Middle frontal gyrus (tissue), 1 donor: ENCODE measurements around the gene FHL5.
"Not testable (repeated sequence)": the region's sequence is repeated elsewhere in the genome, so short reads cannot be mapped to it uniquely, and the experiment has no call there.

Experiments used
- DNase-seq: peaks from one replicate; pipeline ENCODE4 v3.0.0-alpha.2; 2015; ENCODE audit warnings: low spot score; ENCODE audit errors: extremely low spot score

FHL5 gene, protein sequence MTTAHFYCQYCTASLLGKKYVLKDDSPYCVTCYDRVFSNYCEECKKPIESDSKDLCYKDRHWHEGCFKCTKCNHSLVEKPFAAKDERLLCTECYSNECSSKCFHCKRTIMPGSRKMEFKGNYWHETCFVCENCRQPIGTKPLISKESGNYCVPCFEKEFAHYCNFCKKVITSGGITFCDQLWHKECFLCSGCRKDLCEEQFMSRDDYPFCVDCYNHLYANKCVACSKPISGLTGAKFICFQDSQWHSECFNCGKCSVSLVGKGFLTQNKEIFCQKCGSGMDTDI

DNA sequence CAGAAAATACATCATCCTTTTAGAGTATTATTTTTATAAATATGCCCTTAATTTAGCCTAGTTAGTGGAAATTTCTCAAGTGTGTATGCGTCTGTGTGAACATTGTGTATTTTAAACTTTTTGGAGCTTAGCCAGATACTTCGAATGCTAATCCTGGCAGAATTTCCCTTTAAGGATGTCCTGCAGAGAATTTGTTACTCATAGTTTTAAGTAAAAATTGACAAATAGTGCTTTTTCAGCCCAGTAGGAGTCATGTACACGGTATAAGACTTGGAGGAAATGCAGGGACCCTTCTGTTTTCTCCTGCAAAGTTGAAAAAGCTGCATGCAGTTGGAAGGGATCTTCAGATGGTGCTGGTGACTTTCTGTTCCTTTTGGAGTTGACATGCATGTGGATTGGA is at the start of gene FHL5:
FHL5 (plus strand) TSS at position 243 of the 400 bp plus-strand sequence. CDS start 40,486 bp downstream, outside the sequence.
- DNase-seq, result no peak

DNA sequence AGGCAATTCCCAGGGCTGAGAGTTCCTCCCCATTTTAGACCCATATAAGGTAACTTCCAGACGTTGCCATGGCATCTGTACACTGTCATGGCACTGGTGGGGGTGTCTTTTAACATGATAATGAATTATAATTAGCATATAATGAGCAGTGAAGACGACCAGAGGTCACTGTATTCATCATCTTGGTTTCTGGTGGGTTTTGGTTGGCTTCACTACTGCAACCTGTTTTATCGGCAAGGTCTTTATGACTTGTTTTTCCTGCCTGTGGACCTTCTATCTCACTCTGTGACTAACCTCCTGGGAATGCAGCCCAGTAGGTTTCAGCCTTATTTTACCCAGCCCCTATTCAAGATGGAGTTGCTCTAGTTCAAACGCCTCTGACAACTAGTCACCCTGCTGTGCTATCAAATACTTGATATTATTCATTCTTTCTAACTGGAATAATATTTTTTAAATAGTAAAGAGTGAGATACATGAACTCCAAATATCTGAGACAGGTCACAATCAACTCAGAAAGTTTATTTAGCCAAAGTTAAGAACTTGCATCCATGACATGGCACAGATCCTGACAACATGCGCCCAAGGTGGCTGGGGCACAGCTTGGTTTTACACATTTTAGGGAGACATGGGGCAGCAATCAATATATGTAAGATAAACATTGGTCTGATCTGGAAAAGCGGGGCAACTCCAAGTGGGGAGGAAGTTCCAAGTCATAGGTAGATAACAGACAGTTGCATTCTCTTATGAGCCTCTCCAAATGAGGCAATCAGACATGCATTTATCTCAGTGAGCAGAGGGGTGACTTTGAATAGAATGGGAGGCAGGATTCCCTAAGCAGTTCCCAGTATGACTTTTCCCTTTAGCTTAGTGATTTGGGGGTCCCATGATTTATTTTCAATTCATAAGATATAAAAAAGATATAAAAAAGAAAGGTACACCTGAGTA is 42.5 kb upstream of the FHL5 start:
- no peak for DNase-seq

DNA sequence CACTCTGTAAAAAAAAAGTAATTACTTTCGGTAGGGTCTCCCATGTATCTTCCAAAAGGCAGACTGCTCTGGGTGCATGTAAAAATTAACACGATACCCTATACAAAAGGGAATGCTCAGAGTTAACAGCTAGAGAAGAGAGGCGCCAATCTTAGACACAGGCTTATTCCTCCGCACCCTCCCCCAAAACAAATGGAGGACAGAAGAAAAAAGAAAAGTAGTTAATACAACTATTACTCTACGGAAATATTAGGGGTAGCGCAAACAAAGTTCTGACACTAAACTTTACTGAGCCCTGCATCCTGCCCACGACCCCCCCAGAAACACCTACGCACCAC is 41.7 kb upstream of the FHL5 start:
- DNase-seq, result no peak

DNA sequence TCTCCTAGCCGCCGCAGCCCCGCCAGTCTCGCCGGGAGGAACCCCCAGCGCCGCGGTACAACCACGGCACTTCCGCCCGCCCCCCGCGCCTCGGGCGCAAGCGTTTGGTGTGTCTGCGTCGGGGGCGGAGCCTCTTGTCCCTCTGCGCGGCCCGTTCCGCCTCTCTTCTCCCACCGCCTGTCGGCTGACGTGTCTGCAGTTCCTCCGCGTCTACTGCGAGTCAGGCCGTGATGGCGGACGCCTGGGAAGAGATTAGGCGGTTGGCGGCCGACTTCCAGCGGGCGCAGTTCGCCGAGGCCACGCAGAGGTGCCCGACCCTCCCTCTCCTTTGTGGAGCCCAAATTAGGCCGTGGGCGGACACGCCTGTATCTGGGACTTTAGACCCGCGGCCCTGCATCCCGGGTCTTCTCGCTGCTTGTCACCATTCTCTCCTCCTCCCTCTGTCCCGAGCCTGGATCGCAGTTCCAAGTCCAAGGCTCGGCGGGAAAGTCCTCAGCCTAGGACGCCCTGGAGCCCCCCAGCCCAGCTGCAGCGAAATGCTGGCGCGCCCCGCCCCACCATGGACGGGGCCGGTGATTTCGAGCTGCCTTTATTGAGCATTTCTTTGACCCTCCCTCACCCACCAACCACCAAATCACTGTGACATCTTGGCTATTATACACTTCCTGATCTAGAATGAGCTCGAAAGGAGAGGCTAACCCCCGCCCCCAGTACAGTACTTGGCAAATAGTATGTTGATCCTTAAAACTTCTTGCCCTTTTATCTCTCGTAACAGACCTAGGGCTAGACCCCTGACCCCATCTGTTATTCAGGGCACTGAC is 41.1 kb upstream of the FHL5 start, which contains the start of gene UFL1:
UFL1 (plus strand) TSS at position 163 of the 821 bp plus-strand sequence; CDS start at position 231, 68 bp downstream.
- DNase-seq, result peak; percentile 95

DNA sequence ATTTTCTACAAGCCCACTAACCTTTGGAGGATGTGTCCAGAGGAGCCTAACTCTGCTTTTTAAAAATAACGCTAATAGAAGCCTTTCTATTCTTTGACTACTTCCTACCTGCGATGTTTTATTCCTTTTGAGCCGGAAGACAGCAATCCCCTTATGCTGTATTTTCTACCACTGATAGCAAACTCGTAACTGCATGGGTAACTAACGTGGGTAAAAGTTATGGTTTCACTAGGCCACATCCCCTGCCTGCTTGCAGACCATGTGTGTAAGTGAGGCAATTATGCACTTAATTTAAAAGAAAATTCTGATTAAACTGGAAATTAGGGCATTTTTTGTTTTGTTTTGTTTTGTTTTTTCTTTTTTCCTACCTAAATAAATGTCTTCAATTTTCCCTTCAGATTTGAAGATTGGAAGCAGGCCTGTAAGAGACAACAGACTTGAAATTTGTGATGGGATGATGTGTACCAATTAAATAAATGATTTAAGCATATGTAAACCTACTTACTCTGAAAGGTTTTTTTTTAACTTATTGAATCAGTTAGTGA is 40.4 kb upstream of the FHL5 start:
- no peak for DNase-seq

DNA sequence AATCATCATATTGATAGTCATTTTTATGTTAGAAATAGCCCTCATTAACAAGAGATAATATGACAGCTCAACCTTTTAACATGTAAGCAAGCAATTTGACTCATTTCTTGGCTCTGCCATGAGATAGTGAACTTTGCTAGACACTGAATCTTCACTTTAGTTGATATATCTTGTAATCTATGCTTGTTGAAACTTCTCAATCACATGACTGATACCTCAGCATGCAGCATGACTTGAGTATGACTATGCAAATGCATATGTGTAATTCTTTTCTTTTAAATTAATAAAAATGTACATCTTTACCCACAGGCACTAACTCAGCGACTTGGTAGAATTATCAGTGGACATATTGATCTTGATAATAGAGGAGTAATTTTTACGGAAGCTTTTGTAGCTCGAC is 34.7 kb upstream of the FHL5 start:
- no peak for DNase-seq

DNA sequence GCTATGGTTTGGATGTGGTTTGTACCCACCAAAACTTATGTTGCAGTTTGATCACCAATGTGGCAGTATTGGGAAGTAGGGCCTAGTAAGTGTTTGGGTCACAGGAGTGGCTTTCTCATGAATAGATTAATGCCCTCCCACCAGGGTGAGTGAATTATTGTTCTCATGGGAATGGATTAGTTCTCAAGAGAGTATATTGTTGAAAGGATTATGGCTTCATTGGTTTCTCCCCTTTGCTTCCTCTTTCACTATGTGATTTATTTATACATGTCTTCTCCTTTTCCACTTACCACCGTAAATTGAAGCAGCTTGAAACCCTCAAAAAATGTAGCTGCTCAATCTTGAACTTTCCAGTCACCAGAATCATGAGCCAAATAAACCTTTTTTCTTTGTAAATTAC is 30.5 kb upstream of the FHL5 start:
- no peak for DNase-seq

DNA sequence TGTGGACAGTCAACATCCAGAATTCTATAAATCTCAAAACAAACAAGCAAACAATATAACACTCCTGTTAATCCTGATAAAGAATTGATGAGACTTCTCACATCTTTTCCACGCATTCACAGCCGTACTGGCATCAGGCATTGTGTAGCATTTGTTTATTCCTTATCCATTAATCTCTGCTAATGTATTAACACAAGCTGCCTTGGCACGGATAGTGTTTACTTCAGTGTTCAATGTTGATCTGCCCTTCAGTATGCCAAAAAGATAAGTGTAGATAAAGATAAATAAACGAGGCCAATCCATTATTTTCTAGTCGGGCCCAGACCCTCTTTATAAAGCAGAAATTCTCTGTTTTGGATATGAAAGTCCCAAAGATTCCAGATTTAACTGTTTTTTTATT is 25.2 kb upstream of the FHL5 start:
- no peak for DNase-seq

DNA sequence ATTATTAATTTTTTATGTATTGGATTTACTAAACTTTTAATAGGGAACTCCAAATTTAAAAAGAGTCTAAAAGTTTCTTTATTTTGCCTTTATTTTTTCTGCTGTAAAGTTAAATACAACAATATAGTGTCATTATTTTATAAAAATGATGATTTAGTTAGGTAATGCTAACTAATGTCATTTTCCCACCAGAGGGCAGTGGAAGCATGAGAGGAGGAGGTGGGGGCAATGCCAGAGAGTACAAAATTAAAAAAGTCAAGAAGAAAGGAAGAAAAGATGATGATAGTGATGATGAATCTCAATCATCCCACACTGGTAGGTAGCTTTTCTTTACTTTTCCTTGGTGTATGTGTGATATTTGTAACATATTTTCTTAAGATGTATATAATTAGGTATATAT is 20.2 kb upstream of the FHL5 start:
- no peak for DNase-seq

DNA sequence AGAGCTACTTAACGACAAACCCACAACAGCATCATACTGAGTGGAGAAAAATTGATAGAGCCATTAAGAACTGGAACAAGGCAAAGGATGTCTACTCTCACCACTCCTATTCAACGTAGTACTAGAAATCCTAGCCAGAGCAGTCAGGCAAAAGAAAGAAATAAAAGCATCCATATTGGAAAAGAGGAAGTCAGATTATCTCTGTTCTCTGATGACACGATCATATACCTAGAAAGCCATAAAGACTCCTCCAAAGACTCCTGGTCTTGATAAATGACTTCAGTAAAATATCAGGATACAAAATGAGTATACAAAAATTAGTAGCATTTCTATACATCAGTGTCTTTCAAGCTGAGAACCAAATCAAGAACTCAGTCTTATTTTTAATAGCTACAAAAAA is 17.0 kb upstream of the FHL5 start:
- DNase-seq, result no peak

DNA sequence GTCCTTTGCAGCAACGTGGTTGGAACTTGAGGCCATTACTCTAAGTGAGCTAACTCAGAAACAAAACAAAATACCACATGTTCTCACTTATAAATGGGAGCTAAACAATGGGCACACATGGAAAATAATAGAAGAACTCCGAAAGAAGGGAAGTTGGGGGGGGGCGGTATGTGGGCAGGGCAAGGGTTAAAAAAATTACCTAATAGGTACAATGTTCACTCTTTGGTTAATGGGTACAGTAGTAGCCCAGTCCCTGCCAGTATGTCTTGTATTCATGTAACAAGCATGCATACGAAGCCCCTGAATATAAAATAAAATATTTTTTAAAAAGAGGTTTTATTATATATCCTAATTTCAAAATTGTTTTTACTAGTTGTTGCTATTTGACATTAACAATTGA is 15.3 kb upstream of the FHL5 start:
- DNase-seq, result no peak

DNA sequence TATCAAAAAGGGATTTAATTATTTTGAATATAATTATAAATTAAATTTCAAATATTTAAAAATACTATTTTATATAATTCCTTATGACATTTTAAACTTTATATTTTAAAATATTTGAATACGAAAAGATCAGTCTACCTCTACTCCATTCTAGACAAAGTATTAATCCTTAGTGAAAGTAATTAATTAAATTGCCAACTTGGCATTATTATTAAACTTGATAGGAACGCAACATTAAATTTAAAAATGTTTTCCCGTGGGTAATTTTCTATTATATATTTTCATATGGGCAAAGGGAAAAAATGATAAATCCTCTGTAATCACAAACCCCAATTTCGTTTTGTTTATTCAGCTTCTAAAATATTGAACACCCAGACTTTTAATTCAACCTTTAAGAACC is 8.4 kb upstream of the FHL5 start:
- DNase-seq, result no peak

DNA sequence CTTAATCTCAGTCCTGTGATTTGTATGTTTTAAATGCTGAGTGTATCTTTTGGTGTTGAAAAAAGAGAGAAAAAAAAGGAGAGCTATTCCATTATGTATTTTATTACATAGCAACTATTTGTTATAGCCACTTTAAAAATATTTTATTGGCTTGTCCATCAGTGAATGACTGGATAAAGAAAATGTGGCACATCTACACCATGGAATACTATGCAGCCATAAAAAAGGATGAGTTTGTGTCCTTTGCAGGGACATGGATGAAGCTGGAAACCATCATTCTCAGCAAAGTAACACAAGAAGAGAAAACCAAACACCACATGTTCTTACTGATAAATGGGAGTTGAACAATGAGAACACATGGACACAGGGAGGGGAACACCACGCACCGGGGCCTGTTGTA is 3.2 kb upstream of the FHL5 start:
- not testable (repeated sequence) for DNase-seq

DNA sequence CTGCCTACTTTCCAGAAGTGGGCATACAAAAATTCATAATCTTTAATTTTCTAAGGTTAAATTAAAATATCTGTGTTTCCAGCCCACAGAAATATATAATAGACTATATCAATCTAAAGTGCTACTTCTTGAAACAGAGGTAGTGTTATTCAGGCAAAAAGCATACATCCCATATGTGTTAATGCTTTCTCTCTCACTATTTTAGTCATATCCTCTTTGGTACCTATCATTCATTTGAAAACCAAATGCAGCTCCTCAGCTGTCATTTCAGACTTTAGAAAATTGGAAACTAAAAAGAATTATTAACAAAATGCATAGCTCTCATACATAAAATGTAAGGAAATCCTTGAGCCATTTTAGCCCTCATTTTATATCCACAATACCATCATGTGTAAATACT is 925 bp downstream of the FHL5 start:
- no peak for DNase-seq

DNA sequence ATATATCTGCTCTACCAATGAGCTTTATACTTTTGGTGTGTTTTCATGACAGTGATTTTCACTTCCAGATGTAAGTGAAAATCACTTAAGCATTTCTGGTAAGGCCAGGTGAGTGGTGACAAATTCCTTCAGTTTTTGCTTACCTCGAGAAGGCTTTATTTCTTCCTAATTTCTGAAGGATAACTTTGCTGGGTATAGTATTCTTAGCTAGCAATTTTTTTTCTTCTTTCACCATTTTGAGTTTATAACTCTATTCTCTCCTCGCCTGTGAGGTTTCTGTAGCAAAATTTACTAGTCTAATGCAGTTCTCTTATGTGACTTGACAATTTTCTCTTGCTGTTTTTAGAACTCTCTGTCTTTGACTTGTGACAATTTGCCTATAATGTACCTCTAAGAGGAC is 7.1 kb downstream of the FHL5 start:
- no peak for DNase-seq

DNA sequence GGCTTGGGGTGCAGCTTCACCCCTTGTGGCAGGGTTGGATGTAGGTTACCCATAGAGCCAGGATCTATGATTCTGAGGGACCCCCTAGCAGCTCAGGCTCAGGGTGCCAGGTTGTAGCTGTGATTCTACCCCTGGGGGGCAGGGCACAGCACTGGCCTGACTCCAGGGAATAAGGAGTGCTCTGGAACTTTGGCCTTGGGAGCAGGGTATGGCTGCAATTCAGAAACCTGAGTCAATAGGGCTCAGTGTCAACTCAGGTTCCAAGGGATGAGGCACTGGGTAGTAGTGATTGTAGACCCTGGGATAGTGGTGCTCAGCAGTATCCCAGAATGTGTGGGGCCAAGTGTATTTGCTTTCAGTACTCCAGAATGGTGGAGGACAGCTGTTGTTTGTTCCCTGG is 8.6 kb downstream of the FHL5 start:
- DNase-seq, result no peak

DNA sequence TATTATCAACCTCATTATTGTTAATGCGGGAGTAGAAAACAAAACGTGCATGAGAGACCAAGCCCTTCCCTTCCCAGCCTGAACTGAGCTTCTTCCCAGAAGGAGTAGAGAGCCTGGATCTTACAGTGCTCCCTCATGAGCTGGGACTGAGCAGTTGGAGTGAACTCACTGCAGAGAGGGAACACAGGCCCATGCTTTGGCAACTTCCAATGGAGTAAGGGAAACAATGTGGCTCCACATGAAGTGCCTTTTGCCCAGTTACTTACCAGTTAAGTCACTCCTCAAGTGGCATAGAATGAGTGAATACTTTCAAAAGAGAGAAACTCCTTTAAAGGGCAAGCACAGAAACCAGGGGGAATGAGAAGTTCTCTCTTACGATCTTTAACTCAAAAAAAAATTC is 12.4 kb downstream of the FHL5 start:
- DNase-seq, result no peak

DNA sequence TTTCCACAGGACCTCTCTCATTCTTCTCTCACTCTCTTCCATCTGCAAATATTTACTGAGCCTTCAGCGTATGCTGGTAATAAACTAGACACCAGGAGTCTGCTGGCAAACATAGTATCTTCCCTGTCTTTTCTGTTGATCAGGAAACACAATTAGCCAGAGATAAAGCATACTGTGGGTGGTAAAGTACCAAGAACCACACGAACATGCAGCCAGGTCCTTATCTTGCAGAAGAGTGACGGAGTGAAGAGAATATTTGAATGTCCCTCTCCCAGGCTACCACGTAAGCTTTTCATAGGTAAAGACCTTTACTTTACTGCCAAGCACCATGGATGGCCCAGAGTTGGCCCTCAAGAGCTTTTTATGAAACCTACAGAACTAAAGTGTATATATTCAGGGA is 13.3 kb downstream of the FHL5 start:
- DNase-seq, result no peak

DNA sequence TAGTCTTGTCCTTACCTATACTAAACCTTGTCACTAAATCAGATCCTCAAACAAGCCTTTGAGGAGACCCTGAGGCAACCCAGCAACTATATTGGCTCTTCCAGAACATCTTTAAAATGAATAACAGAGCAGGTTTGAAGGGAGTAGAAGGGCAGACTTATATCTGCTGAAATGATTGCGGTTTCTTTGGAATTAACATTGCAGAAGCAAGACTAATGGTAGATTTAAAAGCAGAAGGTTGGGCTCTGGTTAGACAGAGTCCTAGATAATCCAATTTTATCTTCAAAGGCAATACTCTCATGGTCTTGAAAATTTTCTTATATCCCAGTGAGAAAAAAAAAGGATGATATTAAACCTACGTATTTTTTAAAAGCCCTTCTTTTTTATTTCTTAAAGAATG is 19.1 kb downstream of the FHL5 start:
- no peak for DNase-seq

DNA sequence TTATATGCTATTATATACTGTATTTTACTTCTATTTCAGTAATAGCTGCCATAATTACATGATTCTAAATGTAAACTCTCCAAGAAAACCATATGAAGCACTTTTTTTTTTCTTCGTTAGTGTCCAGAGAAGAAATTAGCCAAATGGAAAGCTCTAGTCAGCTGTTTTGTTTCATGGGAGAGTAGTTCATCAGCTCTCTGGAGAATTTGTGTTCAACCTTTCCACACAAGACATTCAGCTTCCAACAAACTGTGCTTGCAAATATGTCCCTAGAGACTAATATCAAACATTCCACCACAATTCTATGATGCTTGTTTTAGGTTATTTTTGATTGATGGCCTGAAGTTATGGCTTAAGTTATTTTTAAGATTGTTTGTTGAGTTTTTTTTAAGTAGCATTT is 19.5 kb downstream of the FHL5 start:
- DNase-seq, result no peak

DNA sequence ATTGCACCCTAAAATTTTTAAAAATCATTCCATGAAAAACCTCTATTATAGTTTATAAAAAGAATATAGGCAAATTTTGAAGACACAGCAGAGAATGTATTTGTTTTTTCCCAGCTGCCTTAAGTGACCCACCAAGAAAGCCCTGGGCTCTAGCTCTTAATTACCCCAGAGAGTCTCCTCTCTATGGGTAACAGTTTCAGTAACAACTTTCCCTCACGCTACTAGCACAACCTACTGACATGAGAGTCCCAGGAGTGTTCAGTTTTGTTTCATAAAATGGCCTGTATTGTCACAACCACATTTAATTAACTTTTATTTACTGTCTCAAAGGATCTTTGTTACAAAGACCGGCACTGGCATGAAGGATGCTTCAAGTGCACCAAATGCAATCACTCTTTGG is 41.5 kb downstream of the FHL5 start:
- DNase-seq, result no peak

DNA sequence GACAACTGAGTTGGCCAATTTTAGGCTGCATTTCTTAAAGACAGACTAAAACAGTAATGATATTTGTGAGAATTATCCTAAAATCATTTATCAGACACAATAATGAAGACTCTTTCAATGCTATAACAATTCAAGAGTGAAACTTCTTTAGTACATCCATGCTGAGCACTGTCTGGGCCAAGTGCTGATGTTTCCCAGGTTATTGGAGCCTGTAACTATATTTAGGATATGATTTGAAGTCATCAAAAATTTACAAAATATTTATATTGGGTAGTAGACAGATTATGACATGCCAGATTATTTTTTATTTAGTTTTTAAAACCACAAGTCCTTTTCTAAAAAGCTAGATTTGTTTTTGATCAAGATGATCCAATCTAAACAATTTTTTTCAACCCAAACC is 45.1 kb downstream of the FHL5 start:
- no peak for DNase-seq
